Stomach (tissue), 9 donors: ENCODE measurements around the gene TEX51. TPM values are rescaled to one million over a fixed set of nuclear protein-coding genes. Genes with fewer than 3 reads are reported as not detected.

Experiments used
- DNase-seq, 2 donors: peaks; one replicate each; pipeline versions ENCODE4 v3.0.0 to v3.0.0-alpha.2; 2013 to 2019
- H3K27ac ChIP-seq, 5 donors: fragments of 200-600 bp in 4 of 5; sonication (generic) in 4 of 5; one replicate each; pipeline ENCODE4 v1.5.1; 2013 to 2019; ENCODE audit warnings: mild to moderate bottlenecking in 1 of 5, moderate library complexity in 1 of 5
- H3K27me3 ChIP-seq, 3 donors: fragments of 200-600 bp; sonication (generic); one replicate each; pipeline ENCODE4 v1.5.1; 2017 to 2019; ENCODE audit warnings: mixed run types in 1 of 3
- H3K36me3 ChIP-seq, 4 donors: fragments of 200-600 bp; sonication (generic); 1 replicate in 3 of 4; 2 replicates in 1 of 4; pipeline ENCODE4 v1.5.1; 2016 to 2019
- H3K4me1 ChIP-seq, 4 donors: fragments of 200-600 bp; sonication (generic); one replicate each; pipeline ENCODE4 v1.5.1; 2016 to 2019
- H3K4me3 ChIP-seq, 4 donors: fragments of 200-600 bp; sonication (generic) in 3 of 4; one replicate each; pipeline ENCODE4 v1.5.1; 2016 to 2019; ENCODE audit warnings: mild to moderate bottlenecking in 1 of 4
- H3K9me3 ChIP-seq, 4 donors: fragments of 200-600 bp; sonication (generic); one replicate each; pipeline ENCODE4 v1.5.1; 2016 to 2019
- EP300 ChIP-seq: sonication (generic); formaldehyde crosslinking; IDR thresholded peaks from one replicate; pipeline ENCODE4 v1.6.1; 2017; ENCODE audit warnings: antibody characterized with exemption
- POLR2A ChIP-seq, 4 donors: fragments of 450-650 bp; IDR thresholded peaks; one replicate each; pipeline ENCODE4 v1.6.1; 2016; ENCODE audit warnings: antibody characterized with exemption in 4 of 4, control low read depth in 2 of 4, mild to moderate bottlenecking in 1 of 4, moderate library complexity in 1 of 4
- POLR2AphosphoS5 ChIP-seq, 3 donors: sonication (generic); formaldehyde crosslinking; IDR thresholded peaks; one replicate each; pipeline ENCODE4 v1.6.1; 2016; ENCODE audit warnings: antibody characterized with exemption in 3 of 3
- WGBS, 5 donors: extraction: QIAGEN DNeasy Blood & Tissue Kit in 3 of 5; methylation state at CpG; one replicate each; pipeline versions ENCODE4 v1.1.5 to v1.1.7; 2013 to 2018; 5-methylcytosine and 5-hydroxymethylcytosine counted together
- intact Hi-C: fragments of 100-400 bp; cut with DNase I; formaldehyde crosslinking; loops from one replicate; pipeline ENCODE4 v1.15.1; 2023; ENCODE audit warnings: low total_unique reads
- polyA plus RNA-seq, 3 donors: library from polyadenylated mRNA; stranded (reverse); fragments of 200-250 nt; gene quantifications; one replicate each; pipeline ENCODE4 v1.2.3, GENCODE V29; 2013
- total RNA-seq, 5 donors: library from RNA; depleted of rRNA; stranded (reverse); fragments of >200 nt; gene quantifications; one replicate each; pipeline versions ENCODE4 v1.1.0 to v1.2.3, GENCODE V29; 2014 to 2016
- TF ChIP-seq, protein P1 (sequence below), 7 experiments: fragments of 450-650 bp in 4 of 7; fragments of 200-600 bp in 3 of 7; sonication (generic) in 3 of 7; IDR thresholded peaks; one replicate each; pipeline ENCODE4 v1.5.1; 2016 to 2019; ENCODE audit warnings: antibody characterized with exemption in 7 of 7, control low read depth in 2 of 7, mild to moderate bottlenecking in 1 of 7
- donor health status: healthy with polysubstance abuse.
- donor health status: Bipolar disorder and iron deficiency.
- donor health status: healthy.

Gene TEX51
- total and polyA plus RNA-seq, 8 donors, result not detected

DNA sequence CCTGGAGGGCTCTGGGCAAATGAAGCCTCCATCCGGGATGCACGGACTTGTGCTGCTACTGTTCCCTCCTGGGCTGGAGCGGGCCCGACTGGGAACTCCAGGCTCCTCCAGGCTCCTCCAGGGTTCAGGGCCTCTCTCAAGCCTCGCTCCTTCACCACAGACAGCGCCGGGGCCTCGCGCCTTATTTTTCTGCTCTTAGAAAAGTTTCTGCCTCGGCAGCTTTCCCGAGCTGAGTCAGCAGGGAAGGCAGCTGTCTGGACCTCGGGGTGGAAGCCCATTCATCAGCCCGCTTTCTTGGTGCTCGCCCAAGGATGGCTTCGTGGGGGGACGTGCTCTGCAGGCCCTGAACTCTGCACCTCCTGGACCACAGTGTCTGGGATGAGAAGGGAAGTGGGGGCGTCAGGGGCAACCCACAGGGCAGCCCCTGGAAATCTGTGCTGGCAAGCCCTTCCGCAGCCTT, 12.9 kb upstream of the TEX51 start:
- Histone ChIP-seq H3K27me3 (peaks cover 0 to 16% (median 10%) of the 10 kb centered on the region in 3 donors), H3K4me1 (peaks cover 0 to 14% (median 9%) of the 10 kb centered on the region in 4 donors), H3K36me3 (no peaks in the 10 kb centered on the region), H3K9me3 (no peaks in the 10 kb centered on the region), H3K4me3 (peak overlapping the region; percentile 26 to 42 (median 36)), H3K27ac (peak overlapping the region in 1 of 5 donors; percentile 38)
- WGBS, 5 donors, result 43 to 54% (median 47%) methylated on average over 16 to 18 of the region's 18 CpGs
- intact Hi-C loops, result no loop called here
- TF ChIP-seq EP300 (no peak), POLR2A (IDR thresholded peaks at IDR 0.05) (no peak), POLR2AphosphoS5 (IDR thresholded peaks at IDR 0.05) (no peak)
- TF ChIP-seq, protein P1, sequence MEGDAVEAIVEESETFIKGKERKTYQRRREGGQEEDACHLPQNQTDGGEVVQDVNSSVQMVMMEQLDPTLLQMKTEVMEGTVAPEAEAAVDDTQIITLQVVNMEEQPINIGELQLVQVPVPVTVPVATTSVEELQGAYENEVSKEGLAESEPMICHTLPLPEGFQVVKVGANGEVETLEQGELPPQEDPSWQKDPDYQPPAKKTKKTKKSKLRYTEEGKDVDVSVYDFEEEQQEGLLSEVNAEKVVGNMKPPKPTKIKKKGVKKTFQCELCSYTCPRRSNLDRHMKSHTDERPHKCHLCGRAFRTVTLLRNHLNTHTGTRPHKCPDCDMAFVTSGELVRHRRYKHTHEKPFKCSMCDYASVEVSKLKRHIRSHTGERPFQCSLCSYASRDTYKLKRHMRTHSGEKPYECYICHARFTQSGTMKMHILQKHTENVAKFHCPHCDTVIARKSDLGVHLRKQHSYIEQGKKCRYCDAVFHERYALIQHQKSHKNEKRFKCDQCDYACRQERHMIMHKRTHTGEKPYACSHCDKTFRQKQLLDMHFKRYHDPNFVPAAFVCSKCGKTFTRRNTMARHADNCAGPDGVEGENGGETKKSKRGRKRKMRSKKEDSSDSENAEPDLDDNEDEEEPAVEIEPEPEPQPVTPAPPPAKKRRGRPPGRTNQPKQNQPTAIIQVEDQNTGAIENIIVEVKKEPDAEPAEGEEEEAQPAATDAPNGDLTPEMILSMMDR (IDR thresholded peaks at IDR 0.05), result no peak
- peak in 1 of 2 donors; percentile 83 for DNase-seq

DNA sequence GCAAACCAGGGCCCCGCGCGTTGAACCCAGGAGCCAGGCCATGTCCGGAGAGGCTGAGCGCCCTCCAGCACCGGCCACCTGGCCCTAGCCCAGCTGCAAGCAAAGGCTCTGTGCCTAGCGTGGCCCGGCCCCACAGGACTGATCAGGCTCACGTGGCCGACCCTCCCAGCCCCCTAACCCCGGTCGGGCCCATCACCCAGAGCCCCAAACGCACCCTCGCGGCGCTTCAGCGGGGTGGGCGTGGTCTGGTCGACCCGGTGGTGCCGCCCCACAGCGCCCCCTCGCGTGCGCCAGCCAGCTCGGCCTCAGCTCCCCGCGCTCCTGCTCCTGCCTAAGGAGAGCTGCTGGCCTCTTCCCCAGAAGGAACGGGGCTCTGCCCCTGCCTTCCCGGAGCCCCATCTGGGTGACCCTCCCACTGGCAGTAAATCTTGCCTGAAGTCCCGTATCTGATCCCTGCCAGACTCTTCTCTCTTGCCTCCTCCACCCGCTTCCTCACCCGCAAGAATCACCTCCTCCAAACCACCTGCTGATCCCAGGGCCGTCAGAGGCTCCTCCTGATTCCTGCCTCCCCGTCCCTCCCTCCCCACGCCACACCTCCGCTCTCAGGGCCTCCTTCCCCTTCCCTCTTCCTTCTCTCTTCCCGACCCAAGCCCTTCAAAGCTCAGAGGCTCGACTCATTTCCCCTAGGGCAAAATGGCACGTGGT, 12.3 kb upstream of the TEX51 start:
- Histone ChIP-seq H3K27ac (peak overlapping the region in 1 of 5 donors; percentile 38), H3K9me3 (no peaks in the 10 kb centered on the region), H3K4me1 (peaks cover 0 to 14% (median 9%) of the 10 kb centered on the region in 4 donors), H3K4me3 (peak overlapping the region; percentile 26 to 42 (median 36)), H3K36me3 (no peaks in the 10 kb centered on the region), H3K27me3 (peaks cover 0 to 16% (median 10%) of the 10 kb centered on the region in 3 donors)
- TF ChIP-seq, protein P1 (IDR thresholded peaks at IDR 0.05), result peak in 3 of 7 experiments; percentile 28 to 50 (median 49)
- TF ChIP-seq EP300, result no peak
- no peak for TF ChIP-seq POLR2A (IDR thresholded peaks at IDR 0.05)
- WGBS, 5 donors, result 6 to 29% (median 8%) methylated on average over 12 to 40 of the region's 40 CpGs
- intact Hi-C loops, result no loop called here
- DNase-seq, result peak in 1 of 2 donors; percentile 93

DNA sequence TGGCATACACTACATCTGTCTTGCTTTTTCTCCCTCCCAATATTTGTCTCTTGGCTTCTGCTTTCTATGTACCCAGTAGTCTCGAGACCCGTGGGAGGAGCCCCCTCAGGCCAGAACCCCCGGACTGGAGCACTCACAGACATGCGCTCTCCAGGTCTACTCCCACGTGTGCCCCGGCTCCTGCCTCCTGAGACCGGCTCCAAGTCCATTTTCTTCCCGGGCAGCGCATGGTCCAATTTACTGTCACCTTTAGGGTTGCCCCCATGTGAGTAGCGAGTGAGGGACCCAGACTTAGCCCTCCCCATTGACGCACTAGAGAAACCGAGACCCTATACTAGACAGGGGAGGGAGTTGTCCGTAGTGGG, 11.8 kb upstream of the TEX51 start:
- intact Hi-C loops, result no loop called here
- DNase-seq, result no peak

DNA sequence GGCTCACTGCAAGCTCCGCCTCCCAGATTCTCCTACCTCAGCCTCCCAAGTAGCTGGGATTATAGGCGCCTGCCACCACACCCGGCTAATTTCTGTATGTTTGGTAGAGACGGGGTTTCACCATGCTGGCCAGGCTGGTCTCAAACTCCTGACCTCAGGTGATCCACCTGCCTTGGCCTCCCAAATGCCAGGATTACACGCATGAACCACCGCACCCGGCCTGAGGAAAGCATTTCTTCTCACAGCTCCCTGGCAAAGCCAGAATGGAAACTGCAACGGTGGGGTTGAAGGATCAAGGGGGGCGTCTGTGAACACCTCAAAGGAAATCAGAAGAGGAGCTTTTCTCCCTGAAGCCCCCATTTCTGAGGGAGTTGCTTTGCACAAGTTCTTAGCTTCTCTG, 11.2 kb upstream of the TEX51 start:
- no peak for DNase-seq
- Histone ChIP-seq H3K27me3 (peaks cover 0 to 16% (median 10%) of the 10 kb centered on the region in 3 donors), H3K36me3 (no peaks in the 10 kb centered on the region), H3K4me1 (peaks cover 0 to 14% (median 9%) of the 10 kb centered on the region in 4 donors), H3K27ac (no peak overlapping the region), H3K4me3 (no peak overlapping the region), H3K9me3 (no peaks in the 10 kb centered on the region)
- no peak for TF ChIP-seq EP300
- TF ChIP-seq, protein P1 (IDR thresholded peaks at IDR 0.05), result no peak
- no peak for TF ChIP-seq POLR2AphosphoS5 (IDR thresholded peaks at IDR 0.05)
- no peak for TF ChIP-seq POLR2A (IDR thresholded peaks at IDR 0.05)
- intact Hi-C loops, result no loop called here
- WGBS, 5 donors, result 87 to 92% (median 92%) methylated on average over 9 of the region's 9 CpGs

More for the DNA sequence above, 11.8 kb upstream of the TEX51 start:
- H3K4me3 ChIP-seq, result no peak overlapping the region
- no peak overlapping the region for H3K27ac ChIP-seq
- H3K27me3 ChIP-seq, result peaks cover 0 to 16% (median 10%) of the 10 kb centered on the region in 3 donors
- 80 to 85% (median 83%) methylated on average over 13 of the region's 13 CpGs for WGBS, 5 donors
- H3K4me1 ChIP-seq, result peaks cover 0 to 14% (median 9%) of the 10 kb centered on the region in 4 donors
- no peaks in the 10 kb centered on the region for H3K9me3 ChIP-seq
- H3K36me3 ChIP-seq, result no peaks in the 10 kb centered on the region
- TF ChIP-seq POLR2AphosphoS5 (IDR thresholded peaks at IDR 0.05), result no peak
- TF ChIP-seq, protein P1 (IDR thresholded peaks at IDR 0.05), result no peak
